HG02840 (cell line): ENCODE results near the gene ARHGAP15.

Experiments
- ATAC-seq: cut with Tn5 transposase; IDR thresholded peaks from one replicate; pipeline ENCODE4 v1.9.1; 2021; ENCODE audit warnings: mild to moderate bottlenecking, moderate library complexity, moderate number of reproducible peaks; ENCODE audit not compliant: unreplicated experiment, low FRiP score

The ARHGAP15 gene

DNA sequence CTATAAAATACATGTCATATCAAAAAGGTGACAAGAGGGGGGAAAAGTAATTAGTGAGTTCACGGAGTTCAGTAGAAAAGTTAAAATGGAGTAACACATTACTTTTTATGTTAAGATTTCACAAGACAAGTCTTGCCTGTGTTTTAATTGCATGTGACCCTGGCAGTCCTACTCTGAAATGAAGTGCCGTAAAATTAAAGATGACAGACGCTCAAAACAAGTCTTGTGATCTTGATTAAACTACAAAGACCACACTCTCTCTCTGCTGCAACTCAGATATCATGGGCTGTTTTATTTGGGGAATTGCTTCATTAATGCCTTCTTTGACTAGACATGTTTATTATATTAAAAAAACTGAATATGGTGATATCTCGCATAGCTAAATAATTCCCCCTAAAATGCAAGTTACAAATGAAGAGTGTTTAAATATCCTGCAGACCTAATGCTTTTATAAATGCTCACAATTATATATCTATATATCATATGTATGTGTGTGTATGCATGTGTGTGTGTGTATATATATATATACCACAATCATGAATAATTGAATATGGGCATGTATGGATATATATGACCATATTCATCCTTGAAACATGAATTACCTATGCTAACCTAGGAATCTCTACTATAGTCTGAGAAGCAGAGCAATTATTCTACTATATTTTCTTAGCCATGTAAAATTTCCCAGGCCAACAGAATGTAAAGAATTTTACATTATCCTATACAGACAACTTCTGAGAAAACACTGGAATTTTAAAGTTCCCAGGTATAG is 647.5 kb downstream of the ARHGAP15 start:
- ATAC-seq, result no peak

GRCh38 chr2:143779021-143779420 is 649.8 kb downstream of the ARHGAP15 start:
- ATAC-seq, result no peak

- ATAC-seq, result no peak
Observed at GRCh38 chr2:143786026-143786765, 657.0 kb downstream of the ARHGAP15 start.

DNA sequence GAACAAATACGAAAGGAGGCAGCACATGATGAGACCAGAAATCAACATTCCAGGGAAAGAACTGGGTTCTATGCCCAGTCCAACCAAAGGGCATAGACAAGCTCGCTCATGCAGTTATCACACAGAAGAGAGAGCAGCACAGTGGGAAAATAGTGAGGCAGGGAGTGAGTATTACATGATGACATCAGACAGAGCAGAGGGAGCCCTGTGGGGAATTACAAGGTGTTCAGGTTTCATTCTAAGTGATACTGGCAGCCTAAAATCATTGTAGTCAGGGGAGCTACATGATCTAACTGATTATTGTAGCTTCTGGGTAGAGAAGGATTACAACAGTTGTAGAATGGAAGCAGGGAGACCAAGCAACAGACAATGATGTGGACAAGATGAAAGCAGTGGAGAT is 658.5 kb downstream of the ARHGAP15 start:
- ATAC-seq, result no peak

DNA sequence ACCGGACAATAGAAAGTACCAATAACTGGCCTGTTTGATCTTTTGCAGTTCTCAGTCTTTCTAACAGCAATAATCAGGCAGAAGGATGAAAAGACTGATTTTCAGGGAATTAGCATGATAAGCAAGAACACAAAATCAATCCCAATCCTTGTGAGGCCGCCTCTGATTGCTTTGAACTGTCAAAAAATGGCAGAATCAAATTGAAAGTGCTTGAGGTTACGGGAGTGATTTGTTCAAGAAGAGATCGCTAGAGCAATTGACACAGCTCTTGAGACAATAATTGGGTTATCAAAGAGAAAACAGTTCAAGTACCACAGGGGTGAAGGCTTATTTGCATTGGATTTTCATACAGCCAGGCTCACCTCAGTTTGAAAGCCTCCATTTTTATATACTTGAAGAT is 663.4 kb downstream of the ARHGAP15 start:
- ATAC-seq, result no peak

DNA sequence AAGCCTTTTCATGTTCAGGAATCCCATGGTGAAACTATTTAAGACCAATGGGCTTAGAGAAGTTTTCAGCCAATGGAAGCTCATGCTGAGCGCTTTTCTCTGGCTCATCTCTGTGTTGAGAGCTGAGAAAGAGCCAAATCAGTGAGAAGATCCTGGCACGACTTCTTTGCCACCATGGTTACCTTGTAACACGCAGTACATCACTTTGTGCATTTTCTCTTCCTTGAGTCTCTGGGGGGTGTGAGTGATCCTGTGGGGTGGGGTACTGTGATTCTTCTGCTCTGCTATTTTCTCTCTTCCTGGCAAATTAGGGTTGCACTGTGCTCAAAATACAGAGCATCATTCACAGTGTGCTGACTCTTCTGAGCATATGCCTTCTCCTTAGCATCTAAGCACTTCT is 664.2 kb downstream of the ARHGAP15 start:
- ATAC-seq, result no peak

DNA sequence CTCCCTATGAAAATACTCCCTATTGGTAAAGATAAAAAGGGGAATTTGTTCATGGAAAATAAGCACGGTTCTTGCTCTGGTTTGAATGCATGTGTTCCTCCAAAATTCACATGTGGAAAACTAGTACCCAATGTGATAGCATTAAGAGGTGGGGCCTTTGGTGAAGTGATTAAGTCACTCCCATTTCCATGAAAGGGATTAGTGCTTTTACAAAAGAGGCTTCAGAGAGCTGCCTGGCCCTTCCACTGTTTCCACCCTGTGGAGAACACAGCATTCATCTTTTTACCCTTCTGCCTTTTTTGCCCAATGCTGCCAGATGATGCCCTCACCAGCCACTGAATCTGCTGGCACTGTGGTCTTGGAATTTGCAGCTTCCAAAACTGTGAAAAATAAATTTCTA is 666.8 kb downstream of the ARHGAP15 start:
- ATAC-seq, result no peak

DNA sequence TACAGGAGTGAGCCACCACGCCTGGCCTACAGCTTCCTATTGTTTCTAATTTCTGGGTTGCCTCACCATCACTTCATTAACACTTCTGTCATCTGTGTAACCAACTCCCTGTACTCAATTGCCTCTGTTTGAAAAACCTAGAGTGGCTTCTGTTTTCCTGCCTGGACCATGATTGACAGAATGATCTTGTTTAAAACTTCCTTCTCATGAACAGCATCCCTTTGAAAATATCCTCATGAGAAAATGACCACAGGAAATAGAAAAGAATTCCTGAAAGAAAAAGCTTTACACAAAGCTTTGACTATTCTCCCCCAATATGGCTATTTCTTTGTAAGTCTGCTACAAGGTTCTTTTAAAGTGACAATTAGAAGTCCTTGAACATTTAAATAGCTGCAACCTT is 672.3 kb downstream of the ARHGAP15 start:
- ATAC-seq, result no peak

GRCh38 chr2:143802242-143802641 is 673.0 kb downstream of the ARHGAP15 start:
- ATAC-seq, result peak; percentile 26

DNA sequence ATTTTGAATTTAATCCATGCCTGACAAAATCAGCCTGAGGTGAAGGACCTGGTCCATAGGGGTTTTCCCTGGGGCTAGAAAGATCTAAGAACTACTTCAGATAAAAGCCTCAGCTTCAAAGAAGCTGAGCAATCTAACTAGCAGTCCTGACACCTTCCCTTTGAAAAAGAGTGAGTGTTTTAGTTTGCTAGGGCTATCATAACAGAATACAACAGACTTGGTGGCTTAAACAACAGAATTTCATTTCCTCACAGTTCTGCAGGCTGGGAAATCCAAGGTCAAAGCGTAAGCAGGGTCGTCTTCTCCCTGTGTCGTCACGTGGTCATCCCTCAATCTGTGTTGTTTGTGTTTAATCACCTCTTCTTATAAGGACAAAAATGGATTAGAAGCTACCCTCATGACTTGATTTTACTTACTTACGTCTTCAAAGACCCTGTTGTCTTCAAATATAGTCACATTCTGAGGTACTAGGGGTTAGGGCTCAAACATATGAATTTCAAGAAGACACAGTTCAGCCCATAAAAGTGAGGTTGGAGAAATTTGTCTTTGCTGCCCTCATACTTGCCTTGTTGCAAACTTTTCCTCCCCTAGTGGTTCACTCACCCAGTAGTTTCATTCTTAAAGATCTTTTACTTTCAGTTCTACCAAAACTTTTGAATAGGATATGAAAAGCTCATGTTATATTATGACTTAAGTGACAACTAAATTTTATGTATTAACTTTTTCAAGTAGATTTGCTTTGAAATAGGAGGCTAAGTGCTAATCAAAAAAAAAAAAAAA is 673.8 kb downstream of the ARHGAP15 start:
- ATAC-seq, result peak; percentile 70

DNA sequence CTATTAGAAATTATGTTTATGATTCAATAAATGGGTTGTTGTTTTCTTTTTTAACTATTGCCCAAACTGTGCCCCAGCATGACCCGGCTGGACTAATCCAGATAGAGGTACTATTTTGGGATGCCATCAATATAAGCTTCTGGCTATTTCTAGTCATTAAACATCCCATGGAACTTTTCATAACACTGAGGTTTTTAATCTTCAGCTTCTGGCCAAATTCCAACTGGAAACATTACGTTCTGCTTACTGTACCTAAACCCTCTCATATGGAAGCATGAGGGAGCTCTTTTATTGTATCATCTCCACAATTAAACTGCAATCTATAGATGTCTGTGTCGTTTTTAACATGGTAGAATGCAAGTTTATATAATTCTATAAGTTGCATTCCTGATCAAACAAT is 674.7 kb downstream of the ARHGAP15 start:
- ATAC-seq, result no peak

- no peak for ATAC-seq
Observed at GRCh38 chr2:143805666-143806065, 676.4 kb downstream of the ARHGAP15 start.

DNA sequence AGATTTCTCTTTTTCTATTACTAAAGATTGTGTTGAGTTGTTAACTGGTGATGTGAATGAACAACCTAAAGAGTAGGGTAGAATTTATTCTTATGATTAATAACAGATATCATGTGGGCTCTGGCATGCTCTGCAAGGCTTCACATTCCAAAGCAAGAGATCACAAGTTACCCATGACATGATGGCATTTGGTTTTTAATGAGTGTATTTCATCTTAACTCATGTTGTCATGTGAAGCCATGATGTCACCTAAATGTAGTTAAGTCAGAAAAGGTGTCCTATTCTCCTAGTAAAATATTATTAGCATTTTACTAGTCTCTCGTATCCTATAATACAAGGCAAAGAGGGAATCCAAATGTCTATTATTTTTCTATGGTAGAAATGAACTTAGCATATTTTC is 678.0 kb downstream of the ARHGAP15 start:
- no peak for ATAC-seq

- no peak for ATAC-seq
Observed at GRCh38 chr2:143807671-143808070, 678.5 kb downstream of the ARHGAP15 start.

- ATAC-seq, result no peak
Observed at GRCh38 chr2:143808166-143808565, 678.9 kb downstream of the ARHGAP15 start.

GRCh38 chr2:143815082-143815481 is 685.9 kb downstream of the ARHGAP15 start:
- no peak for ATAC-seq

DNA sequence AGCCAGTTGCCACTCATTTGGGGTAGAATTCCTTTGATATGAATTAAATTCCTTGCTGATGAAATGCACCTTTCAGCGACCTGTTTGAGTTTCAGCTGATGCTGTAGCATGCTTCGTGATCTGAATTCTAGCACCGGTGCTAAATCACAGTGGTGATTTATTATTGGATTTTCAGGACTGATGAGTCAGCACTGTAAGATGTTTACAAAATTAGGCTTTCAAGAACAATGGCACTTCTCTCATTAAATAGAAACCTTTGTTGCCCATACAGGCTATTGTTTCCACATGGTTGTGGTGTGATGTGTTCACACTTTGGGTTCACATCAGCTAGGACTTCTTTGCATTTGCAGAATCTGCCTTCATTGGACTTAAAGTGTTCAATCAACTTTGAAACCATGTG is 687.7 kb downstream of the ARHGAP15 start:
- ATAC-seq, result no peak
